ENCODE measurements around the gene ALDH3B1. TPM values are rescaled to one million over a fixed set of nuclear protein-coding genes. Genes with fewer than 3 reads are reported as not detected.

ALDH3B1 gene
- total and polyA plus RNA-seq, 7 donors = 0.83 to 3.3 (median 1.8) TPM

GRCh38 chr11:68071281-68072048 is 61.3 kb downstream of the ALDH3B1 start:
- DNase-seq (no peak), ATAC-seq (no peak)
- no peaks in the 10 kb centered on the region for H3K4me1 ChIP-seq
- H3K9me3 ChIP-seq = no peaks in the 10 kb centered on the region
- 76 to 83% (median 77%) methylated on average over 3 of the region's 3 CpGs for WGBS, 3 donors
- no peak for TF ChIP-seq CTCF (IDR thresholded peaks at IDR 0.05)
- no peak overlapping the region for H3K4me3 ChIP-seq
- peaks cover 9 to 87% of the 10 kb centered on the region in 2 donors for H3K36me3 ChIP-seq (ENCODE audit: insufficient read depth in 1 of 2, low read depth in 1 of 2)
- intact Hi-C loops (cut with DNase I) = no loop called here
- H3K27me3 ChIP-seq (ENCODE audit: insufficient read depth in 3 of 3, low read length in 2 of 3) = no peaks in the 10 kb centered on the region
- H3K27ac ChIP-seq = no peak overlapping the region

GRCh38 chr11:68074584-68075352 is 64.6 kb downstream of the ALDH3B1 start:
- Histone ChIP-seq H3K9me3 (no peaks in the 10 kb centered on the region), H3K4me3 (no peak overlapping the region), H3K27ac (no peak overlapping the region), H3K4me1 (no peaks in the 10 kb centered on the region), H3K36me3 (ENCODE audit: insufficient read depth in 1 of 2, low read depth in 1 of 2) (peaks cover 9 to 65% of the 10 kb centered on the region in 2 donors), H3K27me3 (ENCODE audit: insufficient read depth in 3 of 3, low read length in 2 of 3) (no peaks in the 10 kb centered on the region)
- 88 to 90% (median 89%) methylated on average over 10 of the region's 10 CpGs for WGBS, 3 donors
- ATAC-seq (no peak), DNase-seq (no peak)
- TF ChIP-seq CTCF (IDR thresholded peaks at IDR 0.05) = no peak
- intact Hi-C loops (cut with DNase I) = no loop called here

GRCh38 chr11:68076371-68077042 is 66.4 kb downstream of the ALDH3B1 start:
- Histone ChIP-seq H3K27me3 (ENCODE audit: insufficient read depth in 3 of 3, low read length in 2 of 3) (no peaks in the 10 kb centered on the region), H3K36me3 (ENCODE audit: insufficient read depth in 1 of 2, low read depth in 1 of 2) (peaks cover 4 to 58% of the 10 kb centered on the region in 2 donors), H3K4me1 (peaks cover 4% of the 10 kb centered on the region), H3K9me3 (no peaks in the 10 kb centered on the region), H3K27ac (no peak overlapping the region), H3K4me3 (no peak overlapping the region)
- no peak for TF ChIP-seq CTCF (IDR thresholded peaks at IDR 0.05)
- ATAC-seq = no peak
- 84 to 89% (median 86%) methylated on average over 11 of the region's 11 CpGs for WGBS, 3 donors
- intact Hi-C loops (cut with DNase I) = no loop called here
- DNase-seq = no peak

GRCh38 chr11:68077617-68078582 is 67.8 kb downstream of the ALDH3B1 start:
- no peak for DNase-seq
- ATAC-seq = no peak
- 75 to 87% (median 79%) methylated on average over 8 of the region's 8 CpGs for WGBS, 3 donors
- intact Hi-C loops (cut with DNase I) = no loop called here
- no peaks in the 10 kb centered on the region for H3K27me3 ChIP-seq (ENCODE audit: insufficient read depth in 3 of 3, low read length in 2 of 3)
- peaks cover 0 to 44% of the 10 kb centered on the region in 2 donors for H3K36me3 ChIP-seq (ENCODE audit: insufficient read depth in 1 of 2, low read depth in 1 of 2)
- H3K27ac ChIP-seq = no peak overlapping the region
- H3K9me3 ChIP-seq = no peaks in the 10 kb centered on the region
- TF ChIP-seq CTCF (IDR thresholded peaks at IDR 0.05) = no peak
- peaks cover 12% of the 10 kb centered on the region for H3K4me1 ChIP-seq
- no peak overlapping the region for H3K4me3 ChIP-seq
